ENCODE data around the gene MYBPH.
A peak's percentile ranks its signal among the peaks of the same experiment; 100 is the strongest.

MYBPH gene

DNA sequence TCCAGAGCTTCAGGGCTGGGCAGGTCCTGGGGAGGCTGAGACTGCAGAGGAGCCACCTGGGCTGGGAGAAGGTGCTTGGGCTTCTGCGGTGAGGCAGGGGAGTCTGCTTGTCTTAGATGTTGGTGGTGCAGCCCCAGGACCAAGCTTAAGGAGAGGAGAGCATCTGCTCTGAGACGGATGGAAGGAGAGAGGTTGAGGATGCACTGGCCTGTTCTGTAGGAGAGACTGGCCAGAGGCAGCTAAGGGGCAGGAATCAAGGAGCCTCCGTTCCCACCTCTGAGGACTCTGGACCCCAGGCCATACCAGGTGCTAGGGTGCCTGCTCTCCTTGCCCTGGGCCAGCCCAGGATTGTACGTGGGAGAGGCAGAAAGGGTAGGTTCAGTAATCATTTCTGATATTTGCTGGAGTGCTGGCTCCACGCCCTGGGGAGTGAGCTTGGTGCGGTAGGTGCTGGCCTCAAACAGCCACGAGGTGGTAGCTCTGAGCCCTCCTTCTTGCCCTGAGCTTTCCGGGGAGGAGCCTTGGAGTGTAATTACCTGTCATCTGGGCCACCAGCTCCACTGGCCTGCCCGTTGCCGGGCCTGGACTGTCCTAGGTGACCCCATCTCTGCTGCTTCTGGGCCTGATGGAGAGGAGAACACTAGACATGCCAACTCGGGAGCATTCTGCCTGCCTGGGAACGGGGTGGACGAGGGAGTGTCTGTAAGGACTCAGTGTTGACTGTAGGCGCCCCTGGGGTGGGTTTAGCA lies 9.3 kb downstream of the MYBPH start:
- peak; percentile 69 for DNase-seq (ENCODE audit: low read depth, low spot score)

DNA sequence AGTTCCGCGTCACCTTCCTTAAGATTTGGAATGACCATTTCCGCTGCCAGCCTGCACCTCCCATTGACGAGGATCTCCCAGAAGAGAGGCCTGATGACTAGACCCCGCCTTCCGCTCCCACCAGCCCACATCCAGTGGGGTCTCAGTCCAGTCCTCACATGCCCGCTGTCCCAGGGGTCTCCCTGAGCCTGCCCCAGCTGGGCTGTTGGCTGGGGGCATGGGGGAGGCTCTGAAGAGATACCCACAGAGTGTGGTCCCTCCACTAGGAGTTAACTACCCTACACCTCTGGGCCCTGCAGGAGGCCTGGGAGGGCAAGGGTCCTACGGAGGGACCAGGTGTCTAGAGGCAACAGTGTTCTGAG lies 9.8 kb downstream of the MYBPH start:
- no peak for DNase-seq (ENCODE audit: low read depth, low spot score)

DNA sequence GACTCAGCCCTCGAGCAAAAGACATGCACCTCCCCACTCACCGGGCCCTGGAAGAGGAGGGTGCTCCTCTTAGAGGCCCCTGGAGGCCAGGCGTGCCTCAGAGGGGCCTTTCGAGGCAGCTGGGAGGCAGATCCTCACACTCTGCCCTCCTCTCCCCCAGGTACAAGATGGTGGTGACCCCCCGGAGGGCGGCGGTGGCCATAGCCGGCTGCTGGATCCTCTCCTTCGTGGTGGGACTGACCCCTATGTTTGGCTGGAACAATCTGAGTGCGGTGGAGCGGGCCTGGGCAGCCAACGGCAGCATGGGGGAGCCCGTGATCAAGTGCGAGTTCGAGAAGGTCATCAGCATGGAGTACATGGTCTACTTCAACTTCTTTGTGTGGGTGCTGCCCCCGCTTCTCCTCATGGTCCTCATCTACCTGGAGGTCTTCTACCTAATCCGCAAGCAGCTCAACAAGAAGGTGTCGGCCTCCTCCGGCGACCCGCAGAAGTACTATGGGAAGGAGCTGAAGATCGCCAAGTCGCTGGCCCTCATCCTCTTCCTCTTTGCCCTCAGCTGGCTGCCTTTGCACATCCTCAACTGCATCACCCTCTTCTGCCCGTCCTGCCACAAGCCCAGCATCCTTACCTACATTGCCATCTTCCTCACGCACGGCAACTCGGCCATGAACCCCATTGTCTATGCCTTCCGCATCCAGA lies 10.4 kb downstream of the MYBPH start:
- DNase-seq (ENCODE audit: low read depth, low spot score): no peak

- no peak for DNase-seq (ENCODE audit: low read depth, low spot score)
These were observed 11.6 kb downstream of the MYBPH start for GRCh38 chr1:203163891-203164635.

- no peak for DNase-seq (ENCODE audit: low read depth, low spot score)
These were observed 13.2 kb downstream of the MYBPH start for GRCh38 chr1:203162403-203162802.

DNA sequence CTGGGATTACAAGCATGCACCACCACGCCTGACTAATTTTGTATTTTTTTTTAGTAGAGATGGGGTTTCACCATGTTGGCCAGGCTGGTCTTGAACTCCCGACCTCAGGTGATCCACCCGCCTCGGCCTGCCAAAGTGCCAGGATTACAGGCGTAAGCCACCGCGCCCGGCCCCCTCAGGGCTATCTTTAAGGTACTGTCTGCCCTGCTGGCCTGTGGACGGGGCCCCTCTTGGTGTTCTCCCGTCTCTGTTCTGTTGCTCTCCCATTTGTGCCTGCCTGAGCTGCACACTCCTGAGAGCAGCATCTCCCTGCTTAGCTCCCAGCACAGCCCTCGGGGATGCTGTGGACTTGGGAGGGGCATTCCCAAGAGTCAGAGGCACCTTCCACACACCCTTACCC lies 13.9 kb downstream of the MYBPH start:
- no peak for DNase-seq (ENCODE audit: low read depth, low spot score)

DNA sequence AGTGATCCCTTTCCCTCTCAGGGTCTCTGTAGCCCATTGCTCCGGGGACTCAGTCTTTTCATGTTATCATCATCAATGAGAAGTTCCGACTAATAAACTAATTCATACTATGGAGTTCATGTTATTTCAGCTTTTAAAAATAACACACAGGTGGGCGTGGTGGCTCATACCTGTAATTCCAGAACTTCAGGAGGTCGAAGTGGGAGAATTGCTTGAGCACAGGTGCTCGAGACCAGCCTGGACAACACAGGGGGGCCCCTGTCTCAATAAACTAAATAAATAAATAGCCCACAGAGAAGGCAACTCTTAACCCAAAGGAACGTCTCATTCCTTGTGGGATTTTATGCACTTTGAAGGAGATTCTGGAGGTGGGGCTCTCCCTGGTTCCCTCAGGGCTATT lies 14.5 kb downstream of the MYBPH start:
- no peak for DNase-seq (ENCODE audit: low read depth, low spot score)

DNA sequence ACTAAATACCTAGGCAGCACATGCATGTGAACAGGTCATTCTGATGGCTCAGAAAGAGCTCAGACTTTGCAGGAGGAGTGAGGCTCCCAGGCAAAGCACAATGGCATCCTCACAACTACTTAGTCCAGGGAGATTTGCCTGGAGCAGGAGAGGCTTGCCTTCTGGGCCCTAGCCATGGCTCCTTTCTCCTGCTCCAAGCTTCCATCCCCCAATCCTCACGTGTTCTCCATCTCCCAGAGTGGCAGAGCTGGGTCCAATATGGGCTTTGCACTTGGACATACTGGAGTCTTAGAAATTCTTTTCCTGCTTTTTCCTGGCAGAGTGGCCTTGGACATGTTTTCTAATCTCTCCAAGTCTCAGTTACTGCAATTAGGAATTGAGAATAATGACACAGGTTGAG lies 15.8 kb downstream of the MYBPH start:
- DNase-seq (ENCODE audit: low read depth, low spot score): no peak

DNA sequence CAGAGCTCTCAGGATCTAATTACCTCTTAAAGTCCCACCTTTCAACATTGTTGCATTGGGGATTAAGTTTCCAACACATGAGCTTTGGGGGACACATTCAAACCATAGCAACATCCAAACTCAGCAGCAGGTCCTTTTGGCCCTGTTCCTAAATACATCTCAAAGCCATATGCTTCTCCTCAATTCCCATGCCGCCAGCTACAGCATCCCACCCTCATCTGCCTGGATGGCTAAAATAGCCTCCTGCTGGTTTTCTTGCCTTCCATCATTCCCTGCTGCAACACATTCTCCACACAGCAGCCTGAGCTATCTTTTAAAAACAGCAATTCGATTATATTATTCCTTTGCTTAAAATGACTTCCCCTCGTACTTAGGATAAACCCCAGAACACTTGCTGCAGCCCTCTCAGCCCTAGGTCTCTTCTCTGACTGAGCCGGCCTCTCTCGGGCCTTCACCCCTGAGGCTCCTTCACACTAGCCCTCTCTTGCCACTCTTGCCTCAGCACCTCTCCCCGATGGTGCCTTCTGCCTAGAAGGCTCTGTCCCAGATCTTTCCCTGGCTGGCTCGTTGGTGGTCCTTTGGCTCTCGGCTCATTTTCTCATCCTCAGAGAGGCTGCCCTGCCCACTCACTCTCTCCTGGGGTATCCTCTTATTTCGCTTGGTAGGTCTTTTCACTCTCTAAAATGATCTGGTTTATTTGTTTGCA lies 16.5 kb downstream of the MYBPH start:
- DNase-seq (ENCODE audit: low read depth, low spot score): no peak

- DNase-seq (ENCODE audit: low read depth, low spot score): no peak
These were observed 17.2 kb downstream of the MYBPH start for GRCh38 chr1:203158423-203158822.

- DNase-seq (ENCODE audit: low read depth, low spot score): no peak
These were observed 19.3 kb downstream of the MYBPH start for GRCh38 chr1:203156280-203156679.

- peak; percentile 88 for DNase-seq (ENCODE audit: low read depth, low spot score)
These were observed 21.4 kb downstream of the MYBPH start for GRCh38 chr1:203153989-203154821.

DNA sequence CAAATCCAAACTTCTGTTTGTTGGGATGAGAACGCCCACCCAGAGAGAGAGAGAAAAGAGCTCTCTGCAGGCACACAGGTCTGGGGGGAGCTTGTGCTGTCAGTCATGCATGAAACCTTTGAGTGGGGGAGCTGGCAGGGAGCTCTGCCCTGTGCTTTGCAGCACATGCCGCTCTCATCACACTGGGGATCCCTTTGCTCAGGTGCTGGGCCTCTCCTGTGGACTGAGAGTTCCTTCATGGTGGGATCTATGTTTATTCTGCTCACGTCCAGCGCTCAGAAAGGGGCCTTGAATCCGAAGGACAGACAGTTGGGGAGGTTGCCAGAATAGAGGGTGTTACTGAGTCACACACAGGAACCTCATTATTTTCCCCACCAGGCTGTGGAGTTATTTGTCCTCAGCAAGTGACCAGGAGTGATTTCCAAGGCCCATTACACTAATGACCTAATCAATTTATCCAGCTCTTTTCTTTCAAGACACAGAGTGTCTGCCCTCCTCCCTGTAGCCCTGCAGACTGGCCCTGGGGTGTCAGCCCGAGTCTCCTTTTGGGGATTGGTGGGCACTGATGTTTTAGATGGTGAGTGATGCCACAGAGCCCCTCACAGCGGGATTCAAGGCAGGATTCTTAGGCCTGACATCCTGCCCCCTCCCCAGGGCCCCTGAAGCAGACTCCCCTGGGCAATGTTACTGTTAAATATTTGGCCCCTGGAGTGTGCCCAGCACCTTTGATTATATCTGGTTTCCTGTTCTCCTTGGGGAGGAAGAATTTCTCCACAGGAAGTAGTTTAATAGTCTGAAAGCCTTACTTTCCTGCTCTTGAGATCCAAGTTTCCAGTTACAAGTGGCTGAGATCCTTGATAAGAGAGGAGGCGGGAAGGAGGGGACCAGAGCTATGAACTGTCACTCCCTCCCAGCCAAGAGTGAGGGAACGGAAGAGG lies 22.3 kb downstream of the MYBPH start:
- no peak for DNase-seq (ENCODE audit: low read depth, low spot score)

DNA sequence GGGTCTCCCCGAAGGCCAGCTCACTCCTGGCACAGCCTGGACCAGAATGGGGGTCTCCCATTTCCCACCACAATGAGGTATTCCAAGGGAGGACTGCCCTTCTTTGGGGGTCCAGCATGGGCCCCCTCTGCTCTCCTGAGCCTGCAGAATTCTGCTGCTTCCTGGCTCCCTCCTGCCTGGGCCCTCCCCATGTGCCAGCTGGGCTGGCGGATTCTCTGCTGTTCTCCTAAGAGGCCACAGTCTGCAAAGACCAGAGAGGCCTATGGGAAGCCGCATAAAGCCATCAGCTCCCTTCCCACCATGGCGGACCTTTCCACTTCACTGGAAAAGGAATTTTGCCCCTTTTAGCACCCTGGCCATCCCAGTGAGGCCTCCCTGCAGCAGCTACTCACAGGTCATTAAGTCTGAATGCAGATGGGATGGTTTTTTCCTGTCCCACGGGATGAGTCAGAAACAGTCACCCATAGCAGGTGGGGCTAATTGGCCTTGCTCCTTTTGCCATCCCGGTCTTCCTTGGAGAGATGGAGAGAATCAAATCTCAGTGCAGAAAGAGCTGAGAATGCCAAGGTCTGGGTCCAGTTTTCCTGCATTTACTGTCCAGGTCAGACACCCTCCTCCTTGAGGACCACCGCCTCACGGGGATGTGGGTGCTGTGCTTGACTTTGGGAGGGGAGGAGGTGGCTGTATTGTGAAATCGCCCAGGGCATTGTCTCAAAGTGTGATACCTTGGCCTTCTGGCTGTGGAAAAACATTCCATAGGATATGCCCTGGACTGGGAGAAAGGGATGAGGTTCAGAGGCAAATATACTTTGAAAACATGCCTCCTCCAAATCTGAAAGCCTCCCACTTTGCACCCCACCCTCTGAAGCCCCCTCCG lies 23.2 kb downstream of the MYBPH start:
- peak; percentile 56 for DNase-seq (ENCODE audit: low read depth, low spot score)

DNA sequence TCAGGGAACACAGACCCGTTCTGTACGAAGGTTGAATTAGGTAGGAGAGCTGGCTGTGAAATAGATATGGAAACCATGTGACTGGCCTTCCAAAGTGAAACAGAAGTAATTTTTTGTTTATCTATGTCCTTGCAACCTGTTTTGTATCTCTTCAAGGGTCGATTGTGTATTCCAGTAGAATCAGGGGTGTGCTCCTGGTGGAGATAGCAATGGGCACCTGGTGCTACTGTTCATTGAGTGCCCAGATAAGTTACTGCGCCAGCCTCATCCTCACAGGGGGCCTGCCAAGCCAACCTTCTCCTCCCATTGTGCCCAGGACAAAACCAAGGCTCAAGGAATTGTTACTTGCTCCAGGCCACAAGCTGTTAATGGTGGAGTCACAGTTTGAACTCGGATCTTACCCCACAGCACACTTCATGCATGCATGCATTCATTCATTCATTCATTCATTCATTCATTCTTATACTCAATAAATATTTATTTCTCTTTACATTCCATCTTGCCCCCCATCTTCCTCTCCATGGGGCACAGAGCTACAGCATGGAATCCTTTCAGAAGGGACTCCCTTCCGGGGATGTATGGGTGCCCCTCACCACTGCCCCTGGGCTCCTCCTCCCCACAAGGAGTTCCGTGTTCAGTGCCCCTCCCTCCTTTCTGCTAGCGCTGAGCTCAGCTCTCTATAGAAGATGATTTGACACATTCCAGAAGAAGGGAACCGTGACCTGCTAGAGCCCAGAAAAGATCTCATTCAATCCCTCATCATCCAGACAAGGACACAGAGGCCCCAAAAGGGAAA lies 24.1 kb downstream of the MYBPH start:
- DNase-seq (ENCODE audit: low read depth, low spot score): no peak

- no peak for DNase-seq (ENCODE audit: low read depth, low spot score)
These were observed 24.9 kb downstream of the MYBPH start for GRCh38 chr1:203150511-203151297.

DNA sequence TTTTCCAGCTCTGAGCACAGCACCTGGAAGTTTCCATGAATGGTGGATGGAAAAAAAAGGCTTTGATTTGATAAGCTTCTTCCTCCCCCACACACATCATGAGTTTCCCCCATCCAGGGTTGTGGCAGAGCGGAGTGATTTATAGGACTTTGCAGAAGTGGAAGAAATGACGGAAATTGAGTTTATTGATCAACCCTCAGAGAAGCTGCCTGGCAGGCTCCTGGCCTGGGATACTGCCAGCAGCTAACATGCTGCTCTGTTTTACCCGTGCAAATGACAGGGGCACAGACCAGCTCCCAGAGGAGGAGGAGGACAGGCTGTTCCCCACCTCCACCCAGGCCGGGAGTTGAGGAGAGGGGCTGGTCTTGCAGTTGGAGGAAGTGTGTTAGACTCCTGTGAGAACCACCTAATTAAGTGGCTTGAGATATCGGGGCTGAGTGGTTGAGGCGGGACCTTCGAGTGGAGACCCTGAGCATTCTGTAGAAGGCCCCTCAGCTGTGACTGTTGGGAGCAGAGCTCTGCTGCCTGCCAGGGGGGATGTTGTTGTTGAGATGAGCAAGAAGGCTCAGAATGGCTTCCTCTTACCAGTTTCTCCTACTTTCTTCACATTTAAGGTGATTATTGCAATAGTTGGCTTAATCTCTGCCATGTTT lies 26.3 kb downstream of the MYBPH start:
- DNase-seq (ENCODE audit: low read depth, low spot score): no peak

Data from ELF-1 (cell line).